ENCODE results near the gene MIOX. TPM values are rescaled to one million over a fixed set of nuclear protein-coding genes. Genes with fewer than 3 reads are reported as not detected.
A peak's percentile ranks its signal among the peaks of the same experiment; 100 is the strongest.

MIOX gene
- polyA plus RNA-seq, 3 donors from 2014 or later, result not detected

GRCh38 chr22:50461536-50461935 lies 25.1 kb upstream of the MIOX start:
- Mint-ChIP-seq H3K27me3 (ENCODE audit: low read depth in 3 of 3) (peaks cover 5 to 7% (median 5%) of the 10 kb centered on the region in 3 donors), H3K27ac (no peak overlapping the region), H3K4me1 (peaks cover 0 to 1% of the 10 kb centered on the region in 2 donors), H3K9me3 (no peaks in the 10 kb centered on the region), H3K36me3 (peaks cover 9 to 12% (median 9%) of the 10 kb centered on the region in 3 donors), H3K4me3 (no peak overlapping the region)
- no peak for DNase-seq

GRCh38 chr22:50461979-50462540 lies 24.6 kb upstream of the MIOX start:
- Mint-ChIP-seq H3K27ac (no peak overlapping the region), H3K9me3 (no peaks in the 10 kb centered on the region), H3K4me1 (peaks cover 4 to 7% of the 10 kb centered on the region in 2 donors), H3K4me3 (no peak overlapping the region), H3K36me3 (peaks cover 13 to 17% (median 13%) of the 10 kb centered on the region in 3 donors), H3K27me3 (ENCODE audit: low read depth in 3 of 3) (peaks cover 5% of the 10 kb centered on the region in 3 donors)
- no peak for DNase-seq

DNA sequence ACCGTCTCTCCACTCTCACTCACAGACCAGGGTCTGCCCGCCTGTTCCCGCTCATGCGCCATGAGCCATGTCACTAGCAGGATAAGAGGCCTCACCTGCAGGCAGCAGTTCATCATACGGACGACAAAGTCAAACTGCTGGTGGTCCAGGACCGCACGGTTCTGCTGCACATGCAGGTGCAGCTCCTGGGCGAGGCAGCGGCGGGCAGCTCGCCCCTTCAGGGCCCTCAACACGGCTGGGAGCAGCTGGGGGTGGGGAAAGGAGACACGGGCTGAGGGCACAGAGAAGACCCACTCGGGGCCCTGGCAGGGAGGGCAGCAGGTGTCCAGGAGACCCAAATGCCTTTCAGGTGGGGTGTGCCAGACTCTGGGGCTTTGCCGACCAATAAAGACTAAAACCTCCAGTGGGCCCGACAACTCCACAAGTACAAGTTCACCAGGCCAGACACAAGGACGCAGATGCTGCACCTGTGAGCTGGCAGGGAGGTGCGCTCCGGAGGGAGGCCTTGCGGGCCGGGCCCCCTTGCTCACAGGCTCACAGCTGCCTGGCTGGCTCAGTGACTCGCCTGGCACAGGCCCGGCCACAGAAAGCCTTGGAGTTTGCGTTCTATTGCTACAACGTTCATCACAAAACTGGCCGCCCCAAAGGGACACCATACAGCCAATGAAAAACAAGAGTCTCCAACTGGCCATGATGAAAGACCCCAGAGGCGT lies 23.3 kb upstream of the MIOX start:
- no peaks in the 10 kb centered on the region for H3K9me3 Mint-ChIP-seq
- peak overlapping the region in 4 of 6 donors; percentile 34 to 62 (median 52) for H3K27ac Mint-ChIP-seq
- peaks cover 4 to 9% of the 10 kb centered on the region in 2 donors for H3K4me1 Mint-ChIP-seq
- peaks cover 13 to 14% (median 13%) of the 10 kb centered on the region in 3 donors for H3K36me3 Mint-ChIP-seq
- DNase-seq, result no peak
- H3K27me3 Mint-ChIP-seq (ENCODE audit: low read depth in 3 of 3), result peaks cover 3 to 4% (median 3%) of the 10 kb centered on the region in 3 donors
- H3K4me3 Mint-ChIP-seq, result no peak overlapping the region

GRCh38 chr22:50464451-50464850 lies 22.2 kb upstream of the MIOX start:
- Mint-ChIP-seq H3K4me3 (no peak overlapping the region), H3K9me3 (no peaks in the 10 kb centered on the region), H3K27ac (no peak overlapping the region), H3K27me3 (ENCODE audit: low read depth in 3 of 3) (peaks cover 2 to 4% (median 2%) of the 10 kb centered on the region in 3 donors), H3K36me3 (peaks cover 7 to 13% (median 11%) of the 10 kb centered on the region in 3 donors), H3K4me1 (peaks cover 15 to 20% of the 10 kb centered on the region in 2 donors)
- DNase-seq, result no peak

- Mint-ChIP-seq H3K27ac (peak overlapping the region in 1 of 6 donors; percentile 17), H3K9me3 (peaks cover 0 to 2% (median 0%) of the 10 kb centered on the region in 6 donors), H3K27me3 (ENCODE audit: low read depth in 3 of 3) (peaks cover 9 to 10% (median 10%) of the 10 kb centered on the region in 3 donors), H3K4me1 (peaks cover 24 to 29% of the 10 kb centered on the region in 2 donors), H3K36me3 (peaks cover 7 to 13% (median 11%) of the 10 kb centered on the region in 3 donors), H3K4me3 (no peak overlapping the region)
- no peak for DNase-seq
These were observed 21.4 kb upstream of the MIOX start for GRCh38 chr22:50465066-50465930.

- Mint-ChIP-seq H3K4me3 (no peak overlapping the region), H3K9me3 (peaks cover 0 to 2% (median 0%) of the 10 kb centered on the region in 6 donors), H3K36me3 (peaks cover 7 to 11% (median 8%) of the 10 kb centered on the region in 3 donors), H3K4me1 (peaks cover 44 to 46% of the 10 kb centered on the region in 2 donors), H3K27me3 (ENCODE audit: low read depth in 3 of 3) (peaks cover 10 to 13% (median 12%) of the 10 kb centered on the region in 3 donors), H3K27ac (peak overlapping the region in 3 of 6 donors; percentile 68 to 91 (median 82))
- DNase-seq, result no peak
These were observed 19.3 kb upstream of the MIOX start for GRCh38 chr22:50467341-50467740.

- peaks cover 50 to 52% of the 10 kb centered on the region in 2 donors for H3K4me1 Mint-ChIP-seq
- peaks cover 7 to 11% (median 8%) of the 10 kb centered on the region in 3 donors for H3K36me3 Mint-ChIP-seq
- H3K4me3 Mint-ChIP-seq, result no peak overlapping the region
- no peak for DNase-seq
- peak overlapping the region; percentile 29 to 98 (median 94) for H3K27ac Mint-ChIP-seq
- H3K9me3 Mint-ChIP-seq, result peaks cover 0 to 2% (median 0%) of the 10 kb centered on the region in 6 donors
- H3K27me3 Mint-ChIP-seq (ENCODE audit: low read depth in 3 of 3), result peaks cover 8 to 14% (median 12%) of the 10 kb centered on the region in 3 donors
These were observed 18.8 kb upstream of the MIOX start for GRCh38 chr22:50467773-50468440.

DNA sequence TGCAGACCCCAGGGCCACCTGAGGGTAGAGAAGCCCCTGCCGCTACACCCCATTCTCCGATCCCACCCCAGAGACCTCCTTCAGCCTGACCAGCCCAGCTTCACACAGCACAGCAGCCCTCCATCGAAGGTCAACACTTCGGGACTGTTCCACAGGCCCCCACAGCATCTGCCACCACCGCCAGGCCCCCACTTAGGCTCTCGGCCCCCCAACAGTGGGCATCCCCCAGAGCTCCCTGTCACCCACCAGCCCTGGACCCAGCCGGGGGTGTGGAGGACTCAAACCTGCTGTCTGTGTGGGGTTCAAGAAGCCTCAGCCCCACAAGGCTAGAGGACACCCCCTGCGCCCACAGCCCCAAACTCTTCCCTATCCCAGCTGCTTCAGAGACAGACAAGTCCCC lies 18.0 kb upstream of the MIOX start:
- Mint-ChIP-seq H3K27me3 (ENCODE audit: low read depth in 3 of 3) (peaks cover 12 to 19% (median 16%) of the 10 kb centered on the region in 3 donors), H3K4me1 (peaks cover 57 to 59% of the 10 kb centered on the region in 2 donors), H3K27ac (peak overlapping the region; percentile 88 to 98 (median 96)), H3K4me3 (peak overlapping the region in 4 of 5 donors; percentile 60 to 83 (median 80)), H3K9me3 (peaks cover 0 to 2% (median 0%) of the 10 kb centered on the region in 6 donors), H3K36me3 (peaks cover 6 to 10% (median 7%) of the 10 kb centered on the region in 3 donors)
- no peak for DNase-seq

DNA sequence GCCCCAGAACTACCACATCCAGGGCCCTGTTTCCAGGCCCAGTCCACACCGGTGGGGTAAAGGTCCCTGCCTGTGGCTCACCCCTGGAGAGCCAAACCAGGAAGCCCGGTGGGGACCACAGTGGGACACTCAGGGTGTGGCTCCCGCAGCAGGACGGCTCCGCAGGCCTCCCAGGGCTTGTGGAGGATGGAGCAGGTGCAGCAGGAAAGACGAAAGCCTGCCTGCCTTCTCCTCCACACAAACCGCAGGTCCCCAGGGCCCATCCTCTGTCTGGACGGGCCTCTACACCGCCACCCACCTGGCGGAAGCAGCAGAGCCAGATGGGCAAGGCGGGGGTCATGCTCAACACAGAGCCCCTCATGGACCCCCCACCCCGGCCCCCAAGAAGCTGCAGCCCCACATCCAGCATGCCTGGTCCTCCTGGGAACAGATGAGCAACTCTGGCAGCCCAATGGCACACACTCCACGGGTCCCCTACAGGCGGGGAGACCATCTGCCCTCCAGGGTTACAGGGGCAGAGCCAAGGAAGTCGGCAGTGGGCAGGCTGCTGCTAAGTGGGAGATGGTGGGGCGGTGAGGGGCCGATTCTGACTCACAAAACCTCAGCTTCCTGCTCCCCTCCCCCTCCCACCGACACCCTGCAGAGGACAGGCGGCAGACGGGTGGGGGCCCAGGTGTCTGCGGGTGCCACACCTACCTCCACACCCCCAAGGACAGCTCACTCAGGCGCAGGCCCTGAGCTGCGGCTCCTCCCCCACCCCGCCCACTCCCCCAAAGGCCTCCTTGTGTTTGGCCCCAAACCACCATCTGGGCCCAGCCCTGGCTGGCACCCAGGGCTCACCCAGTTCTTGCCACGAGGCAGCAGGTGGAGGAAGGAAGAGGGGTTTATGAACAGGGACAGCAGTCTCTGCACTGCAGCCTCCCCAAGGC lies 17.0 kb upstream of the MIOX start:
- H3K9me3 Mint-ChIP-seq, result peaks cover 0 to 2% (median 0%) of the 10 kb centered on the region in 6 donors

DNA sequence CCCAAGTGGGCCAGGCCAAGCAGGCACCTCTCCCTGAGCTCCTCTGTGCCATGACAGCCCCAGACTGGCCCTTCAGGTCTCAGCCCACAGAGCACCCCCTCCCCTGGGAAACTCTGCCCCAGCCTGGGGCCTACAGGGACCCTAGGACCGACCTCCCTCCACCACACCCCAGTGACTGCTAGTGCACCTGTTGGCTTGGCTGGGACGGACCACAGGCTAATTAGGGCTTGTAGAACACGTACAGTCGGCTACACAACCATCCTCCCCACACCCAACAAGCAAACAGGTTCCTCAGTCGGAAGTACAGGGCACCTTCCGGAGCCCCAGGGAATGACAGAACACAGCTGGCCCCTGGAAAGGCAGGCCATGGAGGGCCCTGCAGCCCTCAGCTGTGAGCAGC lies 16.2 kb upstream of the MIOX start:
- Mint-ChIP-seq H3K4me3 (peak overlapping the region; percentile 77 to 97 (median 83)), H3K27me3 (ENCODE audit: low read depth in 3 of 3) (peaks cover 15 to 23% (median 16%) of the 10 kb centered on the region in 3 donors), H3K36me3 (peaks cover 4 to 6% (median 4%) of the 10 kb centered on the region in 3 donors), H3K9me3 (peaks cover 0 to 2% (median 0%) of the 10 kb centered on the region in 6 donors), H3K27ac (peak overlapping the region; percentile 91 to 98 (median 96)), H3K4me1 (peaks cover 66 to 67% of the 10 kb centered on the region in 2 donors)
- DNase-seq, result no peak

More for the DNA sequence above, 17.0 kb upstream of the MIOX start:
- peak; percentile 99 for DNase-seq
- H3K4me3 Mint-ChIP-seq, result peak overlapping the region; percentile 77 to 97 (median 83)
- H3K27ac Mint-ChIP-seq, result peak overlapping the region; percentile 91 to 98 (median 96)
- H3K36me3 Mint-ChIP-seq, result peaks cover 4 to 6% (median 4%) of the 10 kb centered on the region in 3 donors
- H3K4me1 Mint-ChIP-seq, result peaks cover 63 to 67% of the 10 kb centered on the region in 2 donors
- H3K27me3 Mint-ChIP-seq (ENCODE audit: low read depth in 3 of 3), result peaks cover 16 to 23% (median 16%) of the 10 kb centered on the region in 3 donors

DNA sequence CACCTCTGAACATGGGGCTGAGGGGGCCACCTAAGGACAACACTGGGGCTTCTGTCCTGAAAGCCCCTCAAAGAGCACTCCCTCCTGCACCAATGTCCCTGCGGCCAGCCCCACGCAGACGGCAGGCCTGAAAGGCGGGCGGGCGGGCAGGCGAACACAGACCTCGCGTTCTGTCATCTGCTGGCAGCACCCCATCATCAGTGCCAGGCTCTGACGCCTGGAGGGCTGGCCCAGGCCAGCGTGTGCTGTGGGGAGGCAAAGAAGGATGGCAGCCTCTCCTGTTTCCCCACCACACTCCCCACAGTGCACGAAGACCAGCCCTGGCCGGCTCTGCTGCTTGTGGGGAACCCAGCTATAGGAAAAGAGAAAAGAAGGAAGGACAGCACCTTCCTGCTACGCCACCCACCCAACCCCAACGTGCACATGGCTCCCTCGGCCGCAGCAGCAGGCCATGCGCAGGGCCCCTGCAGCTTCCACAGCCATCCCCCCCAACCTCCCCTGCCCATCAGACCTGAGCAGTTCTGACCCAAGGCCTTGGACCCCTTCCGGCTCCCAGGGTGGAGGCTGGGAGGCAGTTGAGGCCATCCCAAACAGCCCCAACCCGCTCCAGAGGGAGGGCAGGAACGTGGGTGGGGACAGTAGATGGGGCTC lies 15.3 kb upstream of the MIOX start:
- H3K27me3 Mint-ChIP-seq (ENCODE audit: low read depth in 3 of 3), result peaks cover 15 to 30% (median 16%) of the 10 kb centered on the region in 3 donors
- peaks cover 4 to 6% (median 4%) of the 10 kb centered on the region in 3 donors for H3K36me3 Mint-ChIP-seq
- no peak for DNase-seq
- H3K9me3 Mint-ChIP-seq, result peaks cover 0 to 2% (median 0%) of the 10 kb centered on the region in 6 donors
- peaks cover 67% of the 10 kb centered on the region in 2 donors for H3K4me1 Mint-ChIP-seq
- H3K4me3 Mint-ChIP-seq, result peak overlapping the region; percentile 77 to 97 (median 83)
- H3K27ac Mint-ChIP-seq, result peak overlapping the region; percentile 91 to 98 (median 96)

All from immature natural killer cell (primary cell).